HEK293 (cell line): ENCODE data around the gene IKZF1.

Source experiments
- CTCF ChIA-PET: fragments of 350-600 bp; formaldehyde crosslinking; extraction: SDS; loops from one replicate; lab custom pipeline; 2021; ENCODE audit warnings: antibody characterized with exemption; lab: Yijun Ruan, JAX
- POLR2A ChIA-PET: fragments of 300-600 bp; formaldehyde crosslinking; extraction: SDS; loops from one replicate; lab custom pipeline; 2020; ENCODE audit warnings: antibody characterized with exemption, inconsistent platforms; lab: Yijun Ruan, JAX
- H3K27ac ChIP-seq: fragments of 200-500 bp; sonication (Bioruptor generic); 2 replicates; pipeline ENCODE4 v1.5.1; 2014; ENCODE audit warnings: low read depth, low read length, control low read depth, inconsistent platforms; ENCODE audit errors: extremely low read depth
- H3K36me3 ChIP-seq, 2 experiments: fragments of 200-500 bp in 1 of 2; sonication (Bioruptor generic) in 1 of 2; 1 replicate in 1 of 2; 2 replicates in 1 of 2; pipeline ENCODE4 v1.5.1; 2014 to 2017; ENCODE audit warnings: inconsistent platforms in 2 of 2, low read length in 2 of 2; ENCODE audit not compliant: control insufficient read depth in 2 of 2, insufficient read depth in 1 of 2
- H3K4me1 ChIP-seq: fragments of 200-500 bp; sonication (Bioruptor generic); 2 replicates; pipeline ENCODE4 v1.5.1; 2014; ENCODE audit warnings: mild to moderate bottlenecking, low read length, inconsistent platforms; ENCODE audit not compliant: control insufficient read depth, insufficient read depth
- H3K4me3 ChIP-seq: 2 replicates; pipeline ENCODE4 v1.5.1; 2011; ENCODE audit warnings: low read depth, mild to moderate bottlenecking, control low read depth, low read length, moderate library complexity
- H3K9me3 ChIP-seq: fragments of 200-500 bp; sonication (Bioruptor generic); 2 replicates; pipeline ENCODE4 v1.5.1; 2014; ENCODE audit warnings: low read depth, low read length, inconsistent platforms; ENCODE audit not compliant: control insufficient read depth, insufficient read depth
- BCL11A ChIP-seq: fragments of 450-650 bp; formaldehyde crosslinking; IDR thresholded peaks from 2 replicates; pipeline ENCODE4 v1.5.1; 2016; ENCODE audit warnings: low read depth, missing biosample characterization, missing genetic modification characterization
- CTCF ChIP-seq: fragments of 450-650 bp; formaldehyde crosslinking; IDR thresholded peaks from 2 replicates; pipeline ENCODE4 v1.5.1; 2016; ENCODE audit warnings: missing biosample characterization, missing genetic modification characterization
- KLF16 ChIP-seq: fragments of 450-650 bp; formaldehyde crosslinking; IDR thresholded peaks from 2 replicates; pipeline ENCODE4 v1.5.1; 2017; ENCODE audit warnings: missing biosample characterization, missing genetic modification characterization
- RBAK ChIP-seq: fragments of 450-650 bp; formaldehyde crosslinking; IDR thresholded peaks from 2 replicates; pipeline ENCODE4 v1.5.1; 2016; ENCODE audit warnings: missing biosample characterization, missing genetic modification characterization
- SCRT2 ChIP-seq: fragments of 450-650 bp; formaldehyde crosslinking; IDR thresholded peaks from 2 replicates; pipeline ENCODE4 v1.5.1; 2016; ENCODE audit warnings: missing biosample characterization, missing genetic modification characterization
- SETDB1 ChIP-seq: IDR thresholded peaks from one replicate; pipeline ENCODE4 v1.6.1; 2017; ENCODE audit warnings: mild to moderate bottlenecking, low read length, moderate library complexity, mixed read lengths; ENCODE audit not compliant: insufficient read length
- WT1 ChIP-seq: fragments of 450-650 bp; formaldehyde crosslinking; IDR thresholded peaks from 2 replicates; pipeline ENCODE4 v1.5.1; 2016; ENCODE audit warnings: missing biosample characterization, missing genetic modification characterization
- ZBTB26 ChIP-seq: fragments of 450-650 bp; formaldehyde crosslinking; optimal IDR thresholded peaks from 2 replicates; pipeline ENCODE3; 2016; ENCODE audit warnings: missing biosample characterization, mild to moderate bottlenecking, missing genetic modification characterization
- ZBTB8A ChIP-seq: fragments of 450-650 bp; formaldehyde crosslinking; IDR thresholded peaks from 2 replicates; pipeline ENCODE4 v1.5.1; 2016; ENCODE audit warnings: missing biosample characterization, missing genetic modification characterization
- ZFP69B ChIP-seq: fragments of 450-650 bp; formaldehyde crosslinking; IDR thresholded peaks from 2 replicates; pipeline ENCODE4 v1.5.1; 2016; ENCODE audit warnings: missing biosample characterization, missing genetic modification characterization
- ZNF157 ChIP-seq: fragments of 450-650 bp; formaldehyde crosslinking; IDR thresholded peaks from 2 replicates; pipeline ENCODE4 v1.5.1; 2016; ENCODE audit warnings: missing biosample characterization, missing genetic modification characterization
- ZNF175 ChIP-seq: fragments of 450-650 bp; formaldehyde crosslinking; IDR thresholded peaks from 2 replicates; pipeline ENCODE4 v1.5.1; 2016; ENCODE audit warnings: missing biosample characterization, missing genetic modification characterization
- ZNF211 ChIP-seq: fragments of 450-650 bp; formaldehyde crosslinking; IDR thresholded peaks from 2 replicates; pipeline ENCODE4 v1.5.1; 2016; ENCODE audit warnings: low read depth, missing biosample characterization, missing genetic modification characterization
- ZNF311 ChIP-seq: fragments of 450-650 bp; formaldehyde crosslinking; IDR thresholded peaks from 2 replicates; pipeline ENCODE4 v1.5.1; 2017; ENCODE audit warnings: missing biosample characterization, missing genetic modification characterization, borderline replicate concordance
- ZNF350 ChIP-seq: fragments of 450-650 bp; formaldehyde crosslinking; IDR thresholded peaks from 2 replicates; pipeline ENCODE4 v1.5.0; 2017; ENCODE audit warnings: missing biosample characterization, mild to moderate bottlenecking, missing genetic modification characterization
- ZNF391 ChIP-seq: fragments of 450-650 bp; formaldehyde crosslinking; IDR thresholded peaks from 2 replicates; pipeline ENCODE4 v1.5.1; 2016; ENCODE audit warnings: low read depth, missing biosample characterization, missing genetic modification characterization, borderline replicate concordance
- ZNF394 ChIP-seq: fragments of 450-650 bp; formaldehyde crosslinking; IDR thresholded peaks from 2 replicates; pipeline ENCODE4 v1.5.1; 2016; ENCODE audit warnings: missing biosample characterization, missing genetic modification characterization, mild to moderate bottlenecking, moderate library complexity, borderline replicate concordance
- ZNF423 ChIP-seq: fragments of 450-650 bp; formaldehyde crosslinking; IDR thresholded peaks from 2 replicates; pipeline ENCODE4 v1.5.1; 2016; ENCODE audit warnings: missing biosample characterization, missing genetic modification characterization
- ZNF501 ChIP-seq: fragments of 450-650 bp; formaldehyde crosslinking; IDR thresholded peaks from 2 replicates; pipeline ENCODE4 v1.5.1; 2016; ENCODE audit warnings: missing biosample characterization, missing genetic modification characterization
- ZNF548 ChIP-seq: fragments of 450-650 bp; formaldehyde crosslinking; IDR thresholded peaks from 2 replicates; pipeline ENCODE4 v1.5.1; 2016; ENCODE audit warnings: missing biosample characterization, missing genetic modification characterization
- ZNF596 ChIP-seq: fragments of 450-650 bp; IDR thresholded peaks from 2 replicates; pipeline ENCODE4 v1.5.0; 2018; ENCODE audit warnings: missing biosample characterization, mild to moderate bottlenecking, missing genetic modification characterization, moderate library complexity
- ZNF624 ChIP-seq: fragments of 450-650 bp; formaldehyde crosslinking; IDR thresholded peaks from 2 replicates; pipeline ENCODE4 v1.5.1; 2017; ENCODE audit warnings: missing biosample characterization, missing genetic modification characterization
- ZNF658 ChIP-seq: fragments of 450-650 bp; formaldehyde crosslinking; IDR thresholded peaks from 2 replicates; pipeline ENCODE4; 2016; ENCODE audit warnings: missing biosample characterization, missing genetic modification characterization
- ZSCAN5A ChIP-seq: fragments of 450-650 bp; formaldehyde crosslinking; IDR thresholded peaks from 2 replicates; pipeline ENCODE4 v1.5.1; 2016; ENCODE audit warnings: missing biosample characterization, missing genetic modification characterization
- TF ChIP-seq, protein P1 (sequence below): fragments of 450-650 bp; formaldehyde crosslinking; IDR thresholded peaks from 2 replicates; pipeline ENCODE4 v1.5.1; 2016; ENCODE audit warnings: missing biosample characterization, missing genetic modification characterization
- TF ChIP-seq, protein P2 (sequence below): fragments of 450-650 bp; formaldehyde crosslinking; IDR thresholded peaks from 2 replicates; pipeline ENCODE4 v1.5.1; 2016; ENCODE audit warnings: missing biosample characterization, missing genetic modification characterization

The IKZF1 gene

GRCh38 chr7:50367570-50367969 is 63.1 kb downstream of the IKZF1 start (continued):
- no peak for TF ChIP-seq ZNF311 (tag by site-specific recombination)
- TF ChIP-seq ZBTB26, result no peak
- TF ChIP-seq BCL11A (tag by site-specific recombination), result no peak
- no peak for TF ChIP-seq WT1 (tag by site-specific recombination)
- TF ChIP-seq, protein P1, sequence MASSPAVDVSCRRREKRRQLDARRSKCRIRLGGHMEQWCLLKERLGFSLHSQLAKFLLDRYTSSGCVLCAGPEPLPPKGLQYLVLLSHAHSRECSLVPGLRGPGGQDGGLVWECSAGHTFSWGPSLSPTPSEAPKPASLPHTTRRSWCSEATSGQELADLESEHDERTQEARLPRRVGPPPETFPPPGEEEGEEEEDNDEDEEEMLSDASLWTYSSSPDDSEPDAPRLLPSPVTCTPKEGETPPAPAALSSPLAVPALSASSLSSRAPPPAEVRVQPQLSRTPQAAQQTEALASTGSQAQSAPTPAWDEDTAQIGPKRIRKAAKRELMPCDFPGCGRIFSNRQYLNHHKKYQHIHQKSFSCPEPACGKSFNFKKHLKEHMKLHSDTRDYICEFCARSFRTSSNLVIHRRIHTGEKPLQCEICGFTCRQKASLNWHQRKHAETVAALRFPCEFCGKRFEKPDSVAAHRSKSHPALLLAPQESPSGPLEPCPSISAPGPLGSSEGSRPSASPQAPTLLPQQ (tag by site-specific recombination), result no peak

- H3K4me3 ChIP-seq, result no peak overlapping the region
- no peak for TF ChIP-seq ZNF423 (tag by site-specific recombination)
- no peak for TF ChIP-seq ZNF658 (tag by site-specific recombination)
- no peak for TF ChIP-seq SCRT2 (tag by site-specific recombination)
- TF ChIP-seq ZBTB8A (tag by site-specific recombination), result no peak
- TF ChIP-seq ZNF596 (tag by site-specific recombination), result no peak
- no peak for TF ChIP-seq ZFP69B
- no peak for TF ChIP-seq ZNF391 (tag by site-specific recombination)
- TF ChIP-seq ZNF157 (tag by site-specific recombination), result no peak
- TF ChIP-seq ZNF350 (tag by site-specific recombination), result no peak
- no peaks in the 10 kb centered on the region for H3K9me3 ChIP-seq
- H3K36me3 ChIP-seq, result no peaks in the 10 kb centered on the region
- POLR2A ChIA-PET, result no interaction called here
- no peak overlapping the region for H3K27ac ChIP-seq
- H3K4me1 ChIP-seq, result no peaks in the 10 kb centered on the region
- CTCF ChIA-PET, result interaction anchor here (0.8 to 2.7 kb wide), 13 partner anchors 9 to 276 kb away, joined by 3 to 27 read pairs (median 4); no protein-coding TSS in a partner anchor
Observed at GRCh38 chr7:50368366-50368765, 63.9 kb downstream of the IKZF1 start.

- CTCF ChIA-PET, result interaction anchor here (0.7 to 2.7 kb wide), 17 partner anchors 10 to 277 kb away, joined by 3 to 27 read pairs (median 4); no protein-coding TSS in a partner anchor
- Histone ChIP-seq H3K4me3 (no peak overlapping the region), H3K9me3 (no peaks in the 10 kb centered on the region), H3K27ac (no peak overlapping the region), H3K4me1 (no peaks in the 10 kb centered on the region), H3K36me3 (no peaks in the 10 kb centered on the region)
- POLR2A ChIA-PET, result no interaction called here
- no peak for TF ChIP-seq WT1 (tag by site-specific recombination)
- TF ChIP-seq SETDB1, result peak; percentile 42
- no peak for TF ChIP-seq ZSCAN5A (tag by site-specific recombination)
- no peak for TF ChIP-seq ZNF394
- no peak for TF ChIP-seq ZNF624 (tag by site-specific recombination)
- TF ChIP-seq ZNF501, result no peak
- TF ChIP-seq ZNF211 (tag by site-specific recombination), result no peak
- TF ChIP-seq KLF16 (tag by site-specific recombination), result no peak
- TF ChIP-seq, protein P2, sequence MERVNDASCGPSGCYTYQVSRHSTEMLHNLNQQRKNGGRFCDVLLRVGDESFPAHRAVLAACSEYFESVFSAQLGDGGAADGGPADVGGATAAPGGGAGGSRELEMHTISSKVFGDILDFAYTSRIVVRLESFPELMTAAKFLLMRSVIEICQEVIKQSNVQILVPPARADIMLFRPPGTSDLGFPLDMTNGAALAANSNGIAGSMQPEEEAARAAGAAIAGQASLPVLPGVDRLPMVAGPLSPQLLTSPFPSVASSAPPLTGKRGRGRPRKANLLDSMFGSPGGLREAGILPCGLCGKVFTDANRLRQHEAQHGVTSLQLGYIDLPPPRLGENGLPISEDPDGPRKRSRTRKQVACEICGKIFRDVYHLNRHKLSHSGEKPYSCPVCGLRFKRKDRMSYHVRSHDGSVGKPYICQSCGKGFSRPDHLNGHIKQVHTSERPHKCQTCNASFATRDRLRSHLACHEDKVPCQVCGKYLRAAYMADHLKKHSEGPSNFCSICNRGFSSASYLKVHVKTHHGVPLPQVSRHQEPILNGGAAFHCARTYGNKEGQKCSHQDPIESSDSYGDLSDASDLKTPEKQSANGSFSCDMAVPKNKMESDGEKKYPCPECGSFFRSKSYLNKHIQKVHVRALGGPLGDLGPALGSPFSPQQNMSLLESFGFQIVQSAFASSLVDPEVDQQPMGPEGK (tag by site-specific recombination), result no peak
- TF ChIP-seq ZNF548 (tag by site-specific recombination), result no peak
- no peak for TF ChIP-seq ZNF175
- TF ChIP-seq CTCF (tag by site-specific recombination), result peak; percentile 30; the same call in 1 of the 2 replicates
- TF ChIP-seq RBAK (tag by site-specific recombination), result no peak
Observed at GRCh38 chr7:50369143-50370026, 64.9 kb downstream of the IKZF1 start.
